MM.1S (cell line): ENCODE data around the gene HSPB9.

Source experiments
- CTCF ChIP-seq: fragments of 300-600 bp; sonication (generic); IDR thresholded peaks from 2 replicates; pipeline ENCODE4 v1.5.1; 2016; ENCODE audit warnings: antibody characterized with exemption, low read length, mixed read lengths
- EZH2 ChIP-seq: fragments of 300-600 bp; sonication (generic); optimal IDR thresholded peaks from 2 replicates; pipeline ENCODE3; 2017; ENCODE audit warnings: low read depth, mild to moderate bottlenecking, antibody characterized with exemption, low read length, mixed read lengths
- EZH2phosphoT487 ChIP-seq: fragments of 300-600 bp; sonication (generic); IDR thresholded peaks from 2 replicates; pipeline ENCODE4 v1.6.1; 2018; ENCODE audit warnings: antibody characterized with exemption, low read length

GRCh38 chr17:42114118-42114517, 8.5 kb upstream of the HSPB9 start:
- TF ChIP-seq CTCF (no peak), EZH2phosphoT487 (no peak), EZH2 (no peak)
